GM23248 (cell line): ENCODE data around the gene FMN2.

Experiments
- EZH2 ChIP-seq: fragments of 200-600 bp; sonication (generic); IDR thresholded peaks from 2 replicates; pipeline ENCODE4 v1.6.1; 2018; ENCODE audit warnings: antibody characterized with exemption, mild to moderate bottlenecking; ENCODE audit not compliant: insufficient read depth, poor library complexity, severe bottlenecking
- EZH2phosphoT487 ChIP-seq: fragments of 200-600 bp; sonication (generic); IDR thresholded peaks from 2 replicates; pipeline ENCODE4 v1.6.1; 2018; ENCODE audit warnings: antibody characterized with exemption, moderate library complexity, mild to moderate bottlenecking, low read depth; ENCODE audit not compliant: insufficient read depth

GRCh38 chr1:240099329-240099728 is 7.6 kb downstream of the FMN2 start:
- TF ChIP-seq EZH2phosphoT487 (no peak), EZH2 (no peak)
